Coronary artery (tissue), 2 donors: ENCODE results near the gene HPCA.

ENCODE experiments used
- DNase-seq: peaks from one replicate; pipeline ENCODE4 v3.0.0-alpha.2; 2017; ENCODE audit warnings: low spot score
- H3K27ac ChIP-seq, 2 donors: fragments of 200-600 bp; sonication (generic); one replicate each; pipeline ENCODE4 v1.5.1; 2016 to 2019
- H3K4me3 ChIP-seq: fragments of 200-600 bp; sonication (generic); 2 replicates; pipeline ENCODE4 v1.5.1; 2016; ENCODE audit warnings: mild to moderate bottlenecking, moderate library complexity
- TF ChIP-seq, protein P1 (sequence below): fragments of 200-600 bp; sonication (generic); IDR thresholded peaks from one replicate; pipeline ENCODE4 v1.5.1; 2019; ENCODE audit warnings: antibody characterized with exemption

The HPCA gene

GRCh38 chr1:32899586-32900296 lies 13.4 kb downstream of the HPCA start:
- Histone ChIP-seq H3K27ac (no peak overlapping the region), H3K4me3 (no peak overlapping the region)
- DNase-seq = no peak
- TF ChIP-seq, protein P1, sequence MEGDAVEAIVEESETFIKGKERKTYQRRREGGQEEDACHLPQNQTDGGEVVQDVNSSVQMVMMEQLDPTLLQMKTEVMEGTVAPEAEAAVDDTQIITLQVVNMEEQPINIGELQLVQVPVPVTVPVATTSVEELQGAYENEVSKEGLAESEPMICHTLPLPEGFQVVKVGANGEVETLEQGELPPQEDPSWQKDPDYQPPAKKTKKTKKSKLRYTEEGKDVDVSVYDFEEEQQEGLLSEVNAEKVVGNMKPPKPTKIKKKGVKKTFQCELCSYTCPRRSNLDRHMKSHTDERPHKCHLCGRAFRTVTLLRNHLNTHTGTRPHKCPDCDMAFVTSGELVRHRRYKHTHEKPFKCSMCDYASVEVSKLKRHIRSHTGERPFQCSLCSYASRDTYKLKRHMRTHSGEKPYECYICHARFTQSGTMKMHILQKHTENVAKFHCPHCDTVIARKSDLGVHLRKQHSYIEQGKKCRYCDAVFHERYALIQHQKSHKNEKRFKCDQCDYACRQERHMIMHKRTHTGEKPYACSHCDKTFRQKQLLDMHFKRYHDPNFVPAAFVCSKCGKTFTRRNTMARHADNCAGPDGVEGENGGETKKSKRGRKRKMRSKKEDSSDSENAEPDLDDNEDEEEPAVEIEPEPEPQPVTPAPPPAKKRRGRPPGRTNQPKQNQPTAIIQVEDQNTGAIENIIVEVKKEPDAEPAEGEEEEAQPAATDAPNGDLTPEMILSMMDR = no peak

DNA sequence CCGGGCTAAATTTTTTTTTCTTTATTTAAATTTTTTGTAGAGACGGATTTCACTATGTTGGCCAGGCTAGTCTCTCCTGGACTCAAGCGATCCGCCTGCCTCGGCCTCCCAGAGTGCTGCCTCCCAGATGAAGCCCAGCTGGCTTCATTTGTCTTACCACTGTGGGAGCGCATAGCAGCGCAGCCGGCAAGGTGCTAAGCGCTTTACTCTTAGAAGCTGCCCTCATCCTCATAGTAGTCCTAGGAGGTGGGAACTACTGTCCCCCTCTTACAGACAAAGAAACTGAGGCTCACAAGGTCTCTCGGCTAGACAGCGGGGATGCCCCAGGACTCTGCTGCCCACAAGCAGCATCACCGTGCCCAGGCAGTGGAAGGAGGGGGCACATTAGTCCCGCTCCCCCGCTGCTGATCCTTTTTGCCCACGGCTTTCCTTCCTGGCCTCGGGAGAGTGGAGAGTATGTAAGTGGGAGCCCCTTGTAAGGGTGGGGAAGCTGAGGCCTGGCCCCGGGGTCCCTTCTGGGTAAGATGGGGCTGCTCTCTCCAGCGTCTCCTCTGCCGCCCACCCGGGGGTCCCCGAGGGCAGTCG lies 14.2 kb downstream of the HPCA start:
- TF ChIP-seq, protein P1 = no peak
- H3K27ac ChIP-seq = no peak overlapping the region

DNA sequence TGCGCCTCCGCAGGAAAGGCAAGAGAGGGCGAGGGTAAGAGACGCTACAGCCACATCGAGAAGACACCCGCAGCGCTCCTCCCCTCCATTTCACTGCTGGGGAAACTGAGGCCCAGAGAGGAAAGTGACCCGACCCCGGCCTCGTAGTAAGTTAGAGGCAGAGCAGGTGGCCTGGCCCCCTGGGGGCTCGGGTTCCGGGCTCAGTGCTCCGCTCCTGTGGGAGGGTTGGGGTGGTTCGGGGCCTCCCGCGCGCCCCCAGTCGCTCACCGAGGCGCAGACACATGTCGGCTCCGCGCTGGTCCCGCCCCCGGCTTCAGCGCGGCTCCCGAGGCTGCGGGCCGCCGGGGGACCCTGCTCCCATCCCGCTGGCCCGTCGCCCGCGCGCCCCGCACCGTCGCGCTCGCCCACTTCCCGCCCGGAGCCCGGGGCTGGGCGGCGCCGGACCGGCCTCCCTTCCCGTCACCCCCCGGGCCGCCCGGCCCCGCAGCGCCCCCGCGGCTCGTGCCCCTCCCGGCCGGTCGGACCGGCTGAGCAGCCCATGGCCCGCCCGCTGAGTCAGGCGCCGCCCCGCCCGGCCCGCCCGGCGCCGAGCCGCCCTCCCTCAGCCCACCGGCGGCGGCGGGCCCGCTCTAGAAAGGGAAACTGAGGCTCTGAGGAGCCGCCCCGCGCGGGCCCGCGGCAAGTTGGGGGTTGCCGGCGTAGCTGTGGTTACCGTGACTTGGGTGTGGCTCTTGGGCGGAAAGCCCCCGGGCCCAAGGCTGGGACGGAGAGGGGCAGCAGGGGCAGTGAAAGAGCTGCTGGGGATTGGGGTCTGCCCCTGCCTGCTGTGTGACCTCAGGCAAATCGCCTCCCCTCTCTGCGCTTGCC lies 14.9 kb downstream of the HPCA start, which contains the start of gene TMEM54:
TSS of gene TMEM54 (minus strand) at position 434 of the 867 bp plus-strand sequence. CDS start at position 283, 151 bp downstream.
- TF ChIP-seq, protein P1 = no peak
- no peak for DNase-seq
- H3K4me3 ChIP-seq = peak within 1 kb of the TSS; percentile 78
- no peak within 1 kb of the TSS for H3K27ac ChIP-seq

More for the DNA sequence above, 14.2 kb downstream of the HPCA start:
- peak overlapping the region; percentile 78 for H3K4me3 ChIP-seq
- no peak for DNase-seq

GRCh38 chr1:32901823-32902534 lies 15.7 kb downstream of the HPCA start:
- H3K27ac ChIP-seq = no peak overlapping the region
- TF ChIP-seq, protein P1 = no peak
- peak overlapping the region; percentile 78 for H3K4me3 ChIP-seq
- no peak for DNase-seq

DNA sequence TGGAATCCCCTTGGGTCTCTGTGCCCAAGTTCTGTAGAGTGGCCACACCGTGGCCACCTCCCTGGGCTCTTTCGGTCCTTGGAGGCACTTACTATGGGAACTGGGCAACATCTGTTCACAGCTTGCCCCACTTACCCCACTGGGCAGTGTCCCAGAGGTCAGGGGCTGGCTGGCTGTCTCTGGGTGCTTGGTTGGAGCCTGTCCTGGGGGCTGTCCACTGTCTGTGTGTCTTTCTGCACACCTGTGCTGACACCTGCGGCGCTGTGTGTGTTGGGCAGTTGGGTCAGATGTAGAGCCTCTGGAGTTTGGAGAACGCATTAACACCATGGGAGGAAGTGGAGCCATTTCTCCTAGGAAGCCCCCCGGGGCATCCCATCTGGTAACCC lies 16.2 kb downstream of the HPCA start:
- no peak for DNase-seq
- TF ChIP-seq, protein P1 = no peak

GRCh38 chr1:32903991-32904785 lies 17.9 kb downstream of the HPCA start:
- DNase-seq = no peak
- TF ChIP-seq, protein P1 = no peak
- Histone ChIP-seq H3K27ac (no peak overlapping the region), H3K4me3 (no peak overlapping the region)

More for the DNA sequence above, 16.2 kb downstream of the HPCA start:
- H3K4me3 ChIP-seq = no peak overlapping the region
- H3K27ac ChIP-seq = no peak overlapping the region
